Right forelimb (tissue), 1 donor: ENCODE data around the gene PRKG1.
"Not testable (repeated sequence)": the region's sequence is repeated elsewhere in the genome, so short reads cannot be mapped to it uniquely, and the experiment has no call there.

Experiments used
- DNase-seq: peaks from one replicate; pipeline ENCODE4 v3.0.0-alpha.2; 2018

The PRKG1 gene

GRCh38 chr10:51233337-51234100, 159.2 kb downstream of the PRKG1 start:
- DNase-seq = no peak

DNA sequence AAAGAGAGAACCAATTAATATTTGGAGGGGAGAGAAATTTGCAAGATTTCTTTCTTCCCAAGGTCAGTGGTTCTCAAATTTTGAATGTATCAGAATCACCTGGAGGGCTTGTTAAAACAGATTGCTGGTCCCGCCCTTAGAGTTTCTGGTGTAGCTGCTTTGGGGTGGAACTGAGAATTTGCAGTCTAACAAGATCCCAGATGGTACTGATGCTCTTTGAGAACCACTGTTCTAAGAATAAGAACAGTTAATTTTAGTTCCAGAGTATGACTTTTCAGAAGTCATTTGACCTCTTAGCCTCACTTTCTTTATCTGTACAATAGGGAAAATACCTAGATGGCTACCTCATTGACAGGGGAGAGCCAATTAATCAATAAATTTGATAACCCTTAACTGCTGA, 161.6 kb downstream of the PRKG1 start:
- no peak for DNase-seq

- DNase-seq = no peak
These were observed 164.7 kb downstream of the PRKG1 start for GRCh38 chr10:51239006-51239405.

- no peak for DNase-seq
These were observed 167.2 kb downstream of the PRKG1 start for GRCh38 chr10:51241461-51241860.

DNA sequence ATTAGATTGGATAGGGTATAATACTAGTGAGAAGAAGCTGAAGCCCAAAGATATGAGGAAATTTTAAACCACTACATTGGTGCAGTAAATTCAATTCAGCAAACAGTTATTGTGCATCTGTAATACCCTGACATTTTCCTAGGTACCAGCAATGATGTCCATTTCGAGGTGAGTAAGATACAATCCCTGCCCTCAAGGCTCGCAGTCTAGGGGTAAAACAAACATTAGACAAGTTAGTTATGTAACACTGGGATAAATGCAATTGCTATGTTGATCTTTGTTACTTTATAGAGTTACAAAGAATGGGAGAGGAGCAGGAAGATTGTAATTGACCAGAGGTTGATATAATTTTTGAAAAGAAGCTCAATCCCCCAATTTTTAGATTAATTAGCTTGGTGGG, 168.1 kb downstream of the PRKG1 start:
- no peak for DNase-seq

GRCh38 chr10:51244309-51244708, 170.0 kb downstream of the PRKG1 start:
- no peak for DNase-seq

GRCh38 chr10:51244748-51245490, 170.6 kb downstream of the PRKG1 start:
- no peak for DNase-seq

- DNase-seq = no peak
These were observed 171.9 kb downstream of the PRKG1 start for GRCh38 chr10:51246156-51246555.

- DNase-seq = no peak
These were observed 176.1 kb downstream of the PRKG1 start for GRCh38 chr10:51250278-51250920.

GRCh38 chr10:51251110-51251509, 176.8 kb downstream of the PRKG1 start:
- DNase-seq = no peak

- DNase-seq = no peak
These were observed 181.1 kb downstream of the PRKG1 start for GRCh38 chr10:51255381-51255780.

DNA sequence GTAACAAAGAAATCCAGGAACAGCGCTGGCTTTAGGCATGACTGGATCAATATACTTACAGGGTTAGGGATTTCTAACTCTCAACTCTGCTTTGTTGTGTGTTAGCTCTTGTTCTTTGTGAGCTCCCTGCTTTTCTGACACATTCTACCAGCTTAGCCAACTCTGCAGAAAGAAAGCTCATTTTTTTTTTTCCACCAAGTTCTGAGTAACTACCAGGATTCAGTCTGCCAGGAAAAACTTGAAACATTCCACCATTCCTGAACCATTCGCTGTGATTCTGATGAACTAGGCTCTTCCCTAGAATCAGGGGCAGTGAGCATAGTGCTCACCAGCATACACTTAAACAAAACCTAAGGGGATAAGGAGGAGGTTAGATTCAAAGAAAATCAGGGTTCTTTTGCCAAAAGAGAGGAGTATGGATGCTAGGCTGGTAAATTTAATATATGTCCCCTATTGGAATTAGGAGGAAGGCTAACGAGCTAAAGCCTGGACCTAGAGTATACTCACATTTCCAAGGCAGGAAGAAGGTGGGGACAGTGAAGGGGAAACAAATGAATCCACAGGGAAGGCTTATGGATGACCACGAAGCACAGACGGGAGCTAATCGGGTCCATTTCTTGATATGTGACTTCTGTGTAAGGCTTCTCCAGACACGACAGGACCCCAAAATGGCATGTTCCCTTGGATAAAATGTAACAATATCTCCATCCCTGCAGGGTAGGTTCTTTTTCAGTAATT, 183.4 kb downstream of the PRKG1 start:
- no peak for DNase-seq

DNA sequence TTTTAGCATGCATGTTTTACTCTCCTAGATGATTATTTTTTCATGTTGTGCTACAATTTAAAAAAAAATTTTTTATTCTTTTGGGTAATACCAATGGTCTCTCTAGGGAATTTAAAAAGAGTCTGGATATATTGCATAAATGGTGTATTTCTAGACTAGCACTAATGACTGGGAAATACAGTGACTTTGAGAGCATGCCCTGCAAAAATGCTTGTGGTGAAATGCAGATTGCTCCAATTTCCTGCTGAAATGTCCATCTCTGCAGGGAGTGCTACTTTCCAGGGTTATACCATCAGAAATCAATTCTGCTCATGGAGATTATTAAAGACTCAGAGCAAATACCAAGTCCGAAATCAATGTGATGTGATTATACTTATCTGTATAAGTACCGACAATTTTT, 186.1 kb downstream of the PRKG1 start:
- DNase-seq = no peak

DNA sequence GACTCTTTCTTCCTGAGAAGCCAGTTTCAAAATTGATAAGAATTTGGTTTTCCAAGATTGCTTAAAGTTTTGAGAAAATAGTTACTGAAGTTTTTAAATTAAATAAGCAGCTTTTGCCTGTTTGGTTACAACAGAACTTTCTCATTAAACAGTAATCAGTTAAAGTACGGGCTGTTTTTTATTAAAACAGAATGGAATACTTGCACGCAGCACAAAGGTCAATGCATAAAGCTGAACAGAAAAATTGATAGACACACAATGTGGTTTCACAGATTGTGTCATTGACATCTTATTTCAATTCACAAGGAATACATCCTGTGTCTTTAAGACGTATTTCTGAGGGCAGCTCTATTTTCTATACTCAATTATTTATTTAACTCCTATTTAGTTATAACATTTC, 192.2 kb downstream of the PRKG1 start:
- DNase-seq = no peak

DNA sequence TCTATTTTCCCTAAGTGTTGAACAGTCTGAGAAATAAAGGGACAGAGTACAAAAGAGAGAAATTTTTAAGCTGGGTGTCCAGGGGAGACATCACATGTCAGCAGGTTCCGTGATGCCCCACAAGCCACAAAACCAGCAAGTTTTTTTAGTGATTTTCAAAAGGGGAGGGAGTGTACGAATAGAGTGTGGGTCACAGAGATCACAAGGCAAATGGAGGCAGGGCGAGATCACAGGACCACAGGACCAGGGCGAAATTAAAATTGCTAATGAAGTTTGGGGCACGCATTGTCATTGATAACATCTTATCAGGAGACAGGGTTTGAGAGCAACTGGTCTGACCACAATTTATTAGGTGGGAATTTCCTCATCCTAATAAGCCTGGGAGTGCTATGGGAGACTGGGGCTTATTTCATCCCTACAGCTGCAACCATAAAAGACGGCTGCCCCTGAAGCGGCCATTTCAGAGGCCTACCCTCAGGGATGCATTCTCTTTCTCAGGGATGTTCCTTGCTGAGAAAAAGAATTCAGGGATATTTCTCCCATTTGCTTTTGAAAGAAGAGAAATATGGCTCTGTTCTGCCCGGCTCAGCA, 193.8 kb downstream of the PRKG1 start:
- not testable (repeated sequence) for DNase-seq

DNA sequence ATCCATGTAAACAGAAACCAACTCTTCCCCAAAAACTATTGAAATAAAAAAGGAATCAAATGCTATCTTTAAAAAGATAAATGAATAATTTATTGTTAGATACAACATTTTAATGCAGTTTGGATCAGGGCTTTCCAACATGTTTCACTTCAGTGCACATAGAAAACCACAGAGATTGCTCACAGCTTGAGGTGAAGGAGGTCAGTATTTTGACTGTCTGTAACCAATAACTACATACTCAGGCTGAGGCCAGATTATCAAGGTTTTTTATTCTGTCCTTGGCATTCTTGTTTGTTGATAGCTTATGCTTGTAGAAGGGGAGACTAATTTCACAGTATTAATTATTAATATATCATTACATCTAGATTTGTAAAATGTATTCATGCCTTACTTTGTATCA, 195.5 kb downstream of the PRKG1 start:
- DNase-seq = no peak

- no peak for DNase-seq
These were observed 196.7 kb downstream of the PRKG1 start for GRCh38 chr10:51270936-51271530.

- DNase-seq = not testable (repeated sequence)
These were observed 197.8 kb downstream of the PRKG1 start for GRCh38 chr10:51272099-51272498.

DNA sequence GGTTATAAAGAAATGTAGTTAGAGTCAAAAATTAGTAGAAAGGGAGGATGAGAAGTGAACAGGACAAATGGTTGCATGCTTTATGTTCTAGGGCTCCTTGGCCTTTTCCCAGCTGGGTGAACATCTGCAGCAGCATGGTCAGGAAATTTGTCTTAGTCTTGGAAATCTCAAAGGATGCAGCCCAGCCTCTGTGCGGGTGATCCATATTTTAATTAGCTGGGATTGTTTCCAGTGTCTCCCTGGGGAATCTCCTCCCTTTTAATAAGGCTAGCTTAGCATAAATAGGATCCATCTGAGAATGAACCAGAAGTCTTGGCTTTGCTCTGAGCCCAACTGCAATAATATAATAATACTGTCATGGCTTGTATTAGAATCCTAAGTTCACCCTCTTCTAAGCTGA, 198.3 kb downstream of the PRKG1 start:
- DNase-seq = no peak

GRCh38 chr10:51273574-51273973, 199.3 kb downstream of the PRKG1 start:
- no peak for DNase-seq

DNA sequence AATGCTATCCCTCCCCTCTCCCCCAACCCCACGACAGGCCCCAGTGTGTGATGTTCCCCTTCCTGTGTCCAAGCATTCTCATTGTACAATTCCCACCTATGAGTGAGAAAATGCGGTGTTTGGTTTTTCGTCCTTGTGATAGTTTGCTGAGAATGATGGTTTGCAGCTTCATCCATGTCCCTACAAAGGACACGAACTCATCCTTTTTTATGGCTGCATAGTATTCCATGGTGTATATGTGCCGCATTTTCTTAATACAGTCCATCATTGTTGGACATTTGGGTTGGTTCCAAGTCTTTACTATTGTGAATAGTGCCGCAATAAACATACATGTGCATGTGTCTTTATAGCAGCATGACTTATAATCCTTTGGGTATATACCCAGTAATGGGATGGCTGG, 201.8 kb downstream of the PRKG1 start:
- not testable (repeated sequence) for DNase-seq

- DNase-seq = not testable (repeated sequence)
These were observed 207.1 kb downstream of the PRKG1 start for GRCh38 chr10:51281387-51281786.
